DOHH2 (cell line): ENCODE data around the gene RHOBTB3.
"Not testable (repeated sequence)": the region's sequence is repeated elsewhere in the genome, so short reads cannot be mapped to it uniquely, and the experiment has no call there.

Experiments
- H3F3A ChIP-seq: fragments of 200-600 bp; sonication (generic), shearing (Covaris generic); 2 replicates; pipeline ENCODE4 v1.6.0; 2016; ENCODE audit warnings: antibody characterized with exemption, mild to moderate bottlenecking; ENCODE audit not compliant: control insufficient read depth, insufficient read depth
- H3K27ac ChIP-seq: fragments of 200-600 bp; sonication (generic); 2 replicates; pipeline ENCODE4 v1.5.1; 2014; ENCODE audit warnings: low read depth, mild to moderate bottlenecking, low read length, moderate library complexity
- H3K27me3 ChIP-seq: fragments of 200-600 bp; sonication (generic); 2 replicates; pipeline ENCODE4 v1.6.1; 2014; ENCODE audit warnings: mild to moderate bottlenecking, low read length, mixed read lengths; ENCODE audit not compliant: control insufficient read depth
- H3K36me3 ChIP-seq: fragments of 200-600 bp; sonication (generic); 2 replicates; pipeline ENCODE4 v1.6.1; 2014; ENCODE audit warnings: mild to moderate bottlenecking, low read length, moderate library complexity, mixed read lengths; ENCODE audit not compliant: control insufficient read depth
- H3K4me1 ChIP-seq: fragments of 200-600 bp; sonication (generic); 2 replicates; pipeline ENCODE4 v1.6.1; 2014; ENCODE audit warnings: mild to moderate bottlenecking, low read length, mixed read lengths; ENCODE audit not compliant: control insufficient read depth
- H3K4me2 ChIP-seq: fragments of 200-600 bp; sonication (generic); 2 replicates; pipeline ENCODE4 v1.6.0; 2014; ENCODE audit warnings: mild to moderate bottlenecking, low read length, moderate library complexity
- H3K4me3 ChIP-seq: fragments of 200-600 bp; sonication (generic); 2 replicates; pipeline ENCODE4 v1.5.1; 2014; ENCODE audit warnings: mild to moderate bottlenecking, low read length, mixed read lengths
- H3K79me2 ChIP-seq: fragments of 200-600 bp; sonication (generic); 2 replicates; pipeline ENCODE4 v1.6.1; 2014; ENCODE audit warnings: mild to moderate bottlenecking, low read length, mixed read lengths; ENCODE audit not compliant: control insufficient read depth
- H3K9me2 ChIP-seq: fragments of 200-600 bp; sonication (generic); replicated peaks from 2 replicates; pipeline ENCODE4 v1.6.1; 2014; ENCODE audit warnings: mild to moderate bottlenecking, low read length, mixed read lengths; ENCODE audit not compliant: control insufficient read depth
- H3K9me3 ChIP-seq: fragments of 200-600 bp; sonication (generic); 2 replicates; pipeline ENCODE4 v1.6.1; 2014; ENCODE audit warnings: antibody characterized with exemption, low read length, mixed read lengths; ENCODE audit not compliant: control insufficient read depth, insufficient read depth
- H4K20me1 ChIP-seq: fragments of 200-600 bp; sonication (generic); 2 replicates; pipeline ENCODE4 v1.6.0; 2014; ENCODE audit warnings: low read depth, mild to moderate bottlenecking, antibody characterized with exemption, low read length, moderate library complexity; ENCODE audit not compliant: control insufficient read depth, insufficient read depth
- EZH2phosphoT487 ChIP-seq: fragments of 200-600 bp; sonication (generic); IDR thresholded peaks from 2 replicates; pipeline ENCODE4 v1.6.1; 2017; ENCODE audit warnings: borderline replicate concordance, mild to moderate bottlenecking, antibody characterized with exemption, low read length, moderate library complexity, mixed read lengths
- TF ChIP-seq, protein P1 (sequence below): fragments of 200-600 bp; sonication (generic); IDR thresholded peaks from one replicate; pipeline ENCODE4 v1.5.1; 2014; ENCODE audit warnings: antibody characterized with exemption, mild to moderate bottlenecking, low read depth, low read length; ENCODE audit not compliant: poor library complexity, severe bottlenecking

RHOBTB3 gene

DNA sequence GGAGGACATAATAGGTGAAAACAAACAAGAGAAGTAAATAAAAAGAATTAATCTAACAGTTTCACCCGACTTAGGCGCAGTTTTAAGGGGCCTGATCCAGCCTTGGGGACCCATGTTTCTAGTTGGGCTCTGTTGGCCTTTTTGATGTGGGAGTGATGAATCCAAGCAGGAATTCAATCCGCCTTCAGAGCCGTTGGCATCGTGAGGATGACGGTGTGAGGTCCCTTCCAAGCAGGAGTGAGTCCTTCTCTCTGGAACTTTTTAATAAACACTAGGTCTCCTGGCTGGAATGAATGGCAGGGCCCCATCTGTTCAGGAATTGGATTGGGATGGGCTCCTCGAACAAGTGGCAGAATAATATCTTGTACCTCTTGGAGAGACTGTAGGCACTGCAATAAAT, 22.3 kb upstream of the RHOBTB3 start:
- Histone ChIP-seq H3K4me1 (no peaks in the 10 kb centered on the region), H3K4me3 (no peak overlapping the region), H3K27ac (no peak overlapping the region), H4K20me1 (no peaks in the 10 kb centered on the region), H3K9me3 (no peaks in the 10 kb centered on the region), H3K4me2 (no peak overlapping the region), H3K79me2 (no peaks in the 10 kb centered on the region), H3K27me3 (no peaks in the 10 kb centered on the region), H3F3A (no peaks in the 10 kb centered on the region), H3K9me2 (no peaks in the 10 kb centered on the region), H3K36me3 (no peaks in the 10 kb centered on the region)
- TF ChIP-seq, protein P1, sequence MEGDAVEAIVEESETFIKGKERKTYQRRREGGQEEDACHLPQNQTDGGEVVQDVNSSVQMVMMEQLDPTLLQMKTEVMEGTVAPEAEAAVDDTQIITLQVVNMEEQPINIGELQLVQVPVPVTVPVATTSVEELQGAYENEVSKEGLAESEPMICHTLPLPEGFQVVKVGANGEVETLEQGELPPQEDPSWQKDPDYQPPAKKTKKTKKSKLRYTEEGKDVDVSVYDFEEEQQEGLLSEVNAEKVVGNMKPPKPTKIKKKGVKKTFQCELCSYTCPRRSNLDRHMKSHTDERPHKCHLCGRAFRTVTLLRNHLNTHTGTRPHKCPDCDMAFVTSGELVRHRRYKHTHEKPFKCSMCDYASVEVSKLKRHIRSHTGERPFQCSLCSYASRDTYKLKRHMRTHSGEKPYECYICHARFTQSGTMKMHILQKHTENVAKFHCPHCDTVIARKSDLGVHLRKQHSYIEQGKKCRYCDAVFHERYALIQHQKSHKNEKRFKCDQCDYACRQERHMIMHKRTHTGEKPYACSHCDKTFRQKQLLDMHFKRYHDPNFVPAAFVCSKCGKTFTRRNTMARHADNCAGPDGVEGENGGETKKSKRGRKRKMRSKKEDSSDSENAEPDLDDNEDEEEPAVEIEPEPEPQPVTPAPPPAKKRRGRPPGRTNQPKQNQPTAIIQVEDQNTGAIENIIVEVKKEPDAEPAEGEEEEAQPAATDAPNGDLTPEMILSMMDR: no peak
- TF ChIP-seq EZH2phosphoT487: no peak

DNA sequence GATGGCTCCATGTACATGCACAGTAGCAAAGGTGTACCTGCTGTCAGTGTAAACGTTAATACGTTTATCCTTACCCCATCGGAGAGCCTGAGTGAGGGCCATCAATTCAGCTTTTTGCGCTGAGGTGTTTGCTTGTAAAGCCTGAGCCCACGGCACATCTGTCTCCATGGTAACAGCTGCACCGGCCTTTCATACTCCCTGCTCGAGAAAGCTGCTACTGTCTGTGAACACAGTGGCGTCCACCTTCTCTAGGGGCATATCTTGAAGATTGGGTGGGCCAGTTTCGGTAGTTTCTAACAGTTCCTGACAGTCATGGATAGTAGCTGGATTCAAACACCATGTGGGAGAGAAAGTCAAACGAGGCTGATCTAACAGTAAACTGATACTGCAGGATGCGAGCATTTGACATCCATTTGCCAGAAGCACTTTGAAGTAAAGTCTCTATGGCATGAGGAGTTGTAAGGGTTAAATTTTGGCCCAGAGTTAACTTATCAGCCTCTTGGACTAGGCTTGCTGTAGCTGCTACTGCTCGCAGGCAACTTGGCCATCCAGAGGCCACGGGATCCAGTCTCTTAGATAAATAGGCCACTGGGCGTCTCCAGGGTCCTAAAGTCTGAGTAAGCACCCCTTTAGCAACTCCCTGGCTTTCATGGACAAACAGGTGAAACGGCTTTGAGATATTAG, 21.0 kb upstream of the RHOBTB3 start:
- Histone ChIP-seq H3K9me3 (no peaks in the 10 kb centered on the region), H3K4me3 (no peak overlapping the region), H3K27ac (no peak overlapping the region), H3F3A (no peaks in the 10 kb centered on the region), H4K20me1 (no peaks in the 10 kb centered on the region), H3K79me2 (no peaks in the 10 kb centered on the region), H3K27me3 (no peaks in the 10 kb centered on the region), H3K4me2 (no peak overlapping the region), H3K9me2 (no peaks in the 10 kb centered on the region), H3K36me3 (no peaks in the 10 kb centered on the region), H3K4me1 (no peaks in the 10 kb centered on the region)
- TF ChIP-seq, protein P1: no peak

DNA sequence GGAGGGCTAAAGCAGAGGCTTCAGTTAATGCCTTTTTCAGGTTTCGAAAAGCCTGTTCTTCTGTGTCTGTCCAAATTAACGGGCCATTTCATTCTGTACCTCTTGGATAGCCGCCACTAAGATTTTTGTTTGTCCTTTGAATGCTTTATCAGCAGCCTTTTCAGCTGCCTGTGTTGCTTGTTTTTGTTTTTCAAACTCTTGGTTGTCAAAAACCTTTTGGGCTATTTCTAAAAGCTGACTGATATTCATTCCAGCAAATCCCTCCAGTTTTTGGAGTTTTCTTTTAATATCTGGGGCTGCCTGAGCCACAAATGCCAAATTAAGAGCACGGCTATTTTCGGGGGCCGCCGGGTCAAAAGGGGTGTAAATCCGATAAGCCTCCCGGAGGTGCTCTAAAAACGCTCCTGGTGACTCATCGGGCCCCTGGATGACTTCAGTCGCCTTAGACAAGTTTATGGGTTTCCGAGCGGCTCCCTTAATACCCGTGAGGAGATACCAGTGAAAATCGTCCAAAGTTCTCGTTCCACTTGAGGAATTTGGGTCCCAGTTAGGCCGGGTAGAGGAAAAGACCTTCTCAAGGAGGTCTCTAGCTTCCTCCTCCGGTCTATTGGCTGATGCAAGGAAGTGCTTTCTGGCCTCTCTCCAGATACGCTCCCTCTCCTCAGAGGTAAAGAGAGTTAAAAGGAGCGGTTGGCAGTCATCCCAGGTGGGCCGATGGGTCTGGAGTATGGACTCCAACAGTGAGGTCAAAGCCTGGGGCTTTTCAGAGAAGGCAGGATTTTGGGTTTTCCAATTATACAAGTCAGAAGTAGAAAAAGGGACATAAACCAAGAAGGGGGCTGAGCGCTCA, 20.3 kb upstream of the RHOBTB3 start:
- H3K9me2 ChIP-seq, H3K79me2 ChIP-seq, H3K27me3 ChIP-seq, H3F3A ChIP-seq, H3K36me3 ChIP-seq, H3K27ac ChIP-seq, H3K9me3 ChIP-seq, H3K4me1 ChIP-seq, H4K20me1 ChIP-seq, H3K4me3 ChIP-seq, H3K4me2 ChIP-seq: not testable (repeated sequence)
